ENCODE results near the gene DCST2.

DCST2 gene

DNA sequence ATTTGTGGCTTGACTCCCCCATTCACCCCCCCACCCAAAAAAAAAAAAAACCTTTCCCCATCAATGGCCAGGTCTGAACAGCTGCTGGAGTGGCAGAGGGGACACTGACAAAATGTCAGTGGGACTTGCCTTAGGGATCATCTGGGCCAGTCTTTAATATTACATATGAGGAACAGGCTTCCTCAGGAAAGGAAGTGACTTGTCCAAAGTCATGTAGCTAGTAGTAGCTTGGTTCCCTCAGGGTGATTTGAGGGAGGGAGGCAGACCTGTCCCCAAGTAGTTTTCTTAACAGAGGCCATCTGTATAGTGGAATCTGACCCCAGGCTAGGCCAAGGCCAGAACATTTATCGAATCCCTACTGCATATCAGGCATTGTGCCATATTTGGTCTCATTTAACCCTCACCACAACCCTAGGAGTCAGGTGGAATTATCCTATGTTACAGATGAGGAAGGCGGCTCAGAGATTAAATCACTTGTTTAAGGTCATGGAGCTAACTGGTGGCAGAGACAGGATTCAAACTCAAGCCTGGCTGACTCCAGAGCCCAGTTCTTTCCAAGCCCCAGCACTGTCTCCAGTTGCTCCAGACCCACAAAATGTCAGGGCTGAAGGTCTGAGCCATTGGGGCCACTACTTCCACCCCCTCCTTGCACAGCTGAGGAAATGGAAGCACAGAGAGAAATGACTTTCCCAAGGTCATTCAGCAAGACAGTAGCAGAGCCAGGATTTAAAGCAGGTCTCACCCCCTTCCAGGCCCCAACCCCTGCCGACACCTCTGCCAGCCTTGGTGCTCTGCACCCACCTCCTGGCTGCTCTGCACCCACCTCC is 20.6 kb downstream of the DCST2 start:
- no peak for TF ChIP-seq EZH2phosphoT487 (conservative IDR thresholded peaks at IDR 0.05; ENCODE audit: low read length)
- TF ChIP-seq, protein P1, sequence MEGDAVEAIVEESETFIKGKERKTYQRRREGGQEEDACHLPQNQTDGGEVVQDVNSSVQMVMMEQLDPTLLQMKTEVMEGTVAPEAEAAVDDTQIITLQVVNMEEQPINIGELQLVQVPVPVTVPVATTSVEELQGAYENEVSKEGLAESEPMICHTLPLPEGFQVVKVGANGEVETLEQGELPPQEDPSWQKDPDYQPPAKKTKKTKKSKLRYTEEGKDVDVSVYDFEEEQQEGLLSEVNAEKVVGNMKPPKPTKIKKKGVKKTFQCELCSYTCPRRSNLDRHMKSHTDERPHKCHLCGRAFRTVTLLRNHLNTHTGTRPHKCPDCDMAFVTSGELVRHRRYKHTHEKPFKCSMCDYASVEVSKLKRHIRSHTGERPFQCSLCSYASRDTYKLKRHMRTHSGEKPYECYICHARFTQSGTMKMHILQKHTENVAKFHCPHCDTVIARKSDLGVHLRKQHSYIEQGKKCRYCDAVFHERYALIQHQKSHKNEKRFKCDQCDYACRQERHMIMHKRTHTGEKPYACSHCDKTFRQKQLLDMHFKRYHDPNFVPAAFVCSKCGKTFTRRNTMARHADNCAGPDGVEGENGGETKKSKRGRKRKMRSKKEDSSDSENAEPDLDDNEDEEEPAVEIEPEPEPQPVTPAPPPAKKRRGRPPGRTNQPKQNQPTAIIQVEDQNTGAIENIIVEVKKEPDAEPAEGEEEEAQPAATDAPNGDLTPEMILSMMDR (IDR thresholded peaks at IDR 0.05; ENCODE audit: insufficient read depth, low read length, poor library complexity, severe bottlenecking), result no peak
- H4K20me1 ChIP-seq (ENCODE audit: low read depth, low read length), result no peaks in the 10 kb centered on the region
- H3K79me2 ChIP-seq (ENCODE audit: insufficient read depth, low read length), result no peaks in the 10 kb centered on the region
- no peak overlapping the region for H3K4me3 ChIP-seq (ENCODE audit: insufficient read depth, low read length, poor library complexity, severe bottlenecking)
- H3K27me3 ChIP-seq (ENCODE audit: low read length), result no peaks in the 10 kb centered on the region
- H3K27ac ChIP-seq (ENCODE audit: low read depth, low read length), result no peak overlapping the region
- H3K9me2 ChIP-seq (replicated peaks; ENCODE audit: insufficient read depth, low read length), result no peaks in the 10 kb centered on the region
- H3F3A ChIP-seq (ENCODE audit: insufficient read depth), result peaks cover 6% of the 10 kb centered on the region; the same call in 1 of the 2 replicates
- no peaks in the 10 kb centered on the region for H3K36me3 ChIP-seq (ENCODE audit: low read length)
- no peak overlapping the region for H3K4me2 ChIP-seq (ENCODE audit: low read depth, low read length, poor library complexity, severe bottlenecking)
- H3K9me3 ChIP-seq (ENCODE audit: insufficient read depth, low read length), result no peaks in the 10 kb centered on the region
- no peak overlapping the region for H3K9ac ChIP-seq (ENCODE audit: low read length)
- no peak overlapping the region for H2AFZ ChIP-seq (ENCODE audit: low read depth, low read length, severe bottlenecking)

DNA sequence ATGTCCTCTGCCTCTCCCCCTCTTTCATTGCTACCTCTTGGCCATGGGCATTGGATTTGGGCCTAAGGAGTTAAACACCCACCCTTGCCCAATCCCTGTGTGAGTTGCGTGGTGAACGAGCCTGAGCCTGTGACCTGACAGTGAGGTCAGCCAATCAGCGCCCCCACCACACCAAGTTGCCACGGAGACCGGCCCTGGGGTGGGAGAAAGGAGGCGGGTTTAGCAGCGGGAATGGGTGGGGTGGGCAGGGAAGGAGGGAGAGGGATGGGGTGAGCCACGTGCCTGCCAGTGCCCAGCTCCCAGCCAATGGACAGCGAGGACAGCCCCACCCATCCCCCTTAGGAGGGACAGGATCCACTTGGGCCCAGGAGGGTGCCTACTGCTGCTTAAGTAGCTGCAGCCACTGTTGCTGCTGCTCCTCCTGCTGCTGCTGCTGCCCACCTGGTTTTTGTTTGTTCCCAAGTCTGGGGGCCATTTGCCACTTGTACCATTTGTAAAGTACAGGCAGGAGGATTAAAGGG is 21.5 kb downstream of the DCST2 start:
- Histone ChIP-seq H3K9me2 (replicated peaks; ENCODE audit: insufficient read depth, low read length) (no peaks in the 10 kb centered on the region), H3K4me2 (ENCODE audit: low read depth, low read length, poor library complexity, severe bottlenecking) (no peak overlapping the region), H2AFZ (ENCODE audit: low read depth, low read length, severe bottlenecking) (no peak overlapping the region), H3K9ac (ENCODE audit: low read length) (no peak overlapping the region), H3K9me3 (ENCODE audit: insufficient read depth, low read length) (no peaks in the 10 kb centered on the region), H3F3A (ENCODE audit: insufficient read depth) (peaks cover 6% of the 10 kb centered on the region; the same call in 1 of the 2 replicates), H3K4me3 (ENCODE audit: insufficient read depth, low read length, poor library complexity, severe bottlenecking) (no peak overlapping the region), H3K27ac (ENCODE audit: low read depth, low read length) (no peak overlapping the region), H3K36me3 (ENCODE audit: low read length) (no peaks in the 10 kb centered on the region), H4K20me1 (ENCODE audit: low read depth, low read length) (no peaks in the 10 kb centered on the region), H3K79me2 (ENCODE audit: insufficient read depth, low read length) (no peaks in the 10 kb centered on the region), H3K27me3 (ENCODE audit: low read length) (no peaks in the 10 kb centered on the region)
- TF ChIP-seq, protein P1 (IDR thresholded peaks at IDR 0.05; ENCODE audit: insufficient read depth, low read length, poor library complexity, severe bottlenecking), result no peak
- TF ChIP-seq EZH2phosphoT487 (conservative IDR thresholded peaks at IDR 0.05; ENCODE audit: low read length), result no peak

DNA sequence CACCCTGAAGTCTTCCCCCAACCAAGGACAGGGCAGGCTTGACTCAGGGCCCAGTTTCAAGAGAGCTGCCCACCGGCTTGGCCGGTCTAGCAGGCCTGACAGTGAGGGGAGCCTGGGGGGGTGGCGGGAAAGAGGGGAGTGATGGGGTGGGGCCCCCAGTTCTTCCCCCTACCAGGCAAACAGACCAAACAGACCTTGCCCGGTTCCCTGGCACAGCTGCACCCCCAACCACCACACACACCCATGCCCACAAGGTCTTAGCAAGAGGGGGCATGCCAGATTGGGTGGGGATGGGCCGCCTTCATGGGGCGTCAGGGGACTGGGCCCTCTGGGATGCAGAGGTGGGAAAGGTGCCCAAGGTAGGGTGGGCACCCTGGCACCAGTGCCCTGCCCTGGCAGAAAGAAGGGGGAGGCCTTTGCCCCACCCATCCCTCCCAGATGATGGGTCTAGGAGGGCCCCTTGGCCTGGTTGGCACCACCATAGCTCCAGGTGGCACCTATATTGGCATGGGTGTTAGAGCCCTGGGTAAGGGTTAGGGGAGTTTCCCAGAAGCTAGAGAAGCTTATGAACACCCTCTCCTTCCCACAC is 22.1 kb downstream of the DCST2 start:
- Histone ChIP-seq H3K4me2 (ENCODE audit: low read depth, low read length, poor library complexity, severe bottlenecking) (no peak overlapping the region), H3K9me2 (replicated peaks; ENCODE audit: insufficient read depth, low read length) (no peaks in the 10 kb centered on the region), H3K9ac (ENCODE audit: low read length) (no peak overlapping the region), H3K36me3 (ENCODE audit: low read length) (no peaks in the 10 kb centered on the region), H3K9me3 (ENCODE audit: insufficient read depth, low read length) (no peaks in the 10 kb centered on the region), H4K20me1 (ENCODE audit: low read depth, low read length) (no peaks in the 10 kb centered on the region), H3F3A (ENCODE audit: insufficient read depth) (peaks cover 2% of the 10 kb centered on the region; the same call in 1 of the 2 replicates), H2AFZ (ENCODE audit: low read depth, low read length, severe bottlenecking) (no peak overlapping the region), H3K27me3 (ENCODE audit: low read length) (no peaks in the 10 kb centered on the region), H3K4me3 (ENCODE audit: insufficient read depth, low read length, poor library complexity, severe bottlenecking) (no peak overlapping the region), H3K79me2 (ENCODE audit: insufficient read depth, low read length) (no peaks in the 10 kb centered on the region), H3K27ac (ENCODE audit: low read depth, low read length) (no peak overlapping the region)
- TF ChIP-seq EZH2phosphoT487 (conservative IDR thresholded peaks at IDR 0.05; ENCODE audit: low read length), result no peak
- TF ChIP-seq, protein P1 (IDR thresholded peaks at IDR 0.05; ENCODE audit: insufficient read depth, low read length, poor library complexity, severe bottlenecking), result no peak

Data from SU-DHL-6 (cell line).